Diencephalon (tissue), 1 donor: ENCODE results near the gene LEMD3. TPM values are rescaled to one million over a fixed set of nuclear protein-coding genes. Genes with fewer than 3 reads are reported as not detected.

ENCODE experiments used
- total RNA-seq: library from RNA; depleted of rRNA; stranded (reverse); fragments of >200 nt; gene quantifications from one replicate; pipeline ENCODE4 v1.2.3, GENCODE V29; 2014

The LEMD3 gene
- total RNA-seq, result 57.2 TPM

DNA sequence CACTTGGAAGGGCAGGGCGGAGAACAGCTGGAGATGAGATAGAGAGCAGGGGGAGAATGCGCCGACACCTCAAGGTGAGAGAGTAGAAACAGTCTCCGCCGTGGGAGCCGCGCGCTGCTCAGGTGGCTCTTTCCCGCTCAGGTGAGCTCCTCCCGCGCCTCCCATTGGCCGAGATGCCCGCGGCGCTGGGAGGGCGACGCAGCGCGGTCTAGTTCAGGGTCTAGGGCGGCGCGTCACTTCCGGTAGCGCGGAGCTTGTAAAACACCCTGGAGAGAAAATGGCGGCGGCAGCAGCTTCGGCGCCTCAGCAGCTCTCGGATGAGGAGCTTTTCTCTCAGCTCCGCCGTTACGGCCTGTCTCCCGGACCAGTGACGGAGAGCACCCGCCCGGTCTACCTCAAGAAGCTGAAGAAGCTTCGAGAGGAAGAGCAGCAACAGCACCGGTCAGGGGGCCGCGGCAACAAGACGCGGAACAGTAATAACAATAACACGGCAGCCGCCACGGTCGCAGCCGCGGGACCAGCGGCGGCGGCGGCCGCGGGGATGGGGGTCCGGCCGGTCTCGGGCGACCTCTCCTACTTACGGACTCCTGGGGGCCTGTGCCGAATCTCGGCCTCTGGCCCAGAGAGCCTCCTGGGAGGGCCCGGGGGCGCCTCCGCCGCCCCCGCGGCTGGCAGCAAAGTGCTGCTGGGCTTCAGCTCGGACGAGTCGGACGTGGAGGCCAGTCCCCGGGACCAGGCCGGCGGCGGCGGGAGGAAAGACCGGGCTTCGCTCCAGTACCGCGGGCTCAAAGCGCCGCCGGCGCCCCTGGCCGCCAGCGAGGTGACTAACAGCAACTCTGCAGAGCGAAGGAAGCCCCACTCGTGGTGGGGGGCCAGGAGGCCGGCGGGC lies at the start of gene LEMD3:
TSS of gene LEMD3 (plus strand) at position 264 of the 889 bp plus-strand sequence. CDS start at position 278, 14 bp downstream.

GRCh38 chr12:65121049-65121955 lies 48.1 kb upstream of the LEMD3 start, which contains the start of gene WIF1:
Gene WIF1, minus strand, starts transcription at chr12:65121305. Its CDS starts 114 bp downstream, at chr12:65121191.

GRCh38 chr12:65278576-65279368 lies 109.4 kb downstream of the LEMD3 start, which contains the start of gene MSRB3:
Gene MSRB3, plus strand, starts transcription at chr12:65278683. Its CDS starts 29,897 bp downstream, at chr12:65308580.

Other genes with a start within 250 kb of the LEMD3 start
- gene WIF1, start 48.3 kb upstream of the LEMD3 start, total RNA-seq, result 11.5 TPM
- 5.3 TPM for gene MSRB3, start 109.1 kb downstream of the LEMD3 start, total RNA-seq